ENCODE data around the gene C12orf76. TPM values are rescaled to one million over a fixed set of nuclear protein-coding genes. Genes with fewer than 3 reads are reported as not detected.
A peak's percentile ranks its signal among the peaks of the same experiment; 100 is the strongest.

The C12orf76 gene
- polyA plus RNA-seq, 2 of the 4 experiments (the other 2 are of a cell fraction), result 13.3 to 22.6 TPM

DNA sequence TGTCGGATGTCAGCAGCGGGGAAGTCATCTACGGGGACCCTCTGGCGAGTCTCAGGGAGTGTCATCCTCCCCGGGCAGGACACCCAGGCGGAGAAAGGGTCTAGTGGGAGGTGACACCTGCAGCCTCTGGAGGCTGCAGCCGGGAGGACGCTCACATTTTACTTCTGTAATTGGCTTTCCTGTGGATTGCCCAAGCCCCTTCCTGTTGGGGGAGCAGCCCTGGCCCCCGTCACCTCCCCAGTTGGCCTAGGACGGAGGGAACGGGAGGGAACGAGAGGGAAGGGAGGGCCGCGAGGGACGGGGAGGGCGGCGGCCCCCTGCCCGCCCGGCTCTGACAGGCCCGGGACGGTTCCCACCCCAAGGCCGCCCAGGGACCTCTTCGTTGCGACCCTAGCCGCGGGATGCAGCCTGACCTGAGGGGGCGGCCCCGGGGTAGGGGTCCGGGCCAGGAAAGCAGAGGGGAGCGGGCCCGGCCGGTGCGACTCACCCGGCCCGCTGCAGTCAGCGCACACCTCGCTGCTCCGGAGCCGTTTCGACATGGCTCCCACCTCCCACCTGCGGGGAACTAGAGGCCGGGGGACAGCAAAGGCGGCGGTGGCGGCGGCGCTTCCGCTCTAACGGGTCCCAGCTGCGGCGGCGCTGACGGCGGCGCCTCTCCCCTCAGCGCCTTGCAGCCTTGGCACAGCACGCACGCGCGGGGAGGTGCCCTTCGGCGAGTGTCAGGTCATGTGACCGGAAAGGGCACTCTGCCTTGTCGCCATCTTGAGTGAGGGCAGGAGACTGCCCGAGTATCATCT, 52.4 kb downstream of the C12orf76 start, which contains the start of gene GIT2 (continued):
- TF ChIP-seq, protein P1, sequence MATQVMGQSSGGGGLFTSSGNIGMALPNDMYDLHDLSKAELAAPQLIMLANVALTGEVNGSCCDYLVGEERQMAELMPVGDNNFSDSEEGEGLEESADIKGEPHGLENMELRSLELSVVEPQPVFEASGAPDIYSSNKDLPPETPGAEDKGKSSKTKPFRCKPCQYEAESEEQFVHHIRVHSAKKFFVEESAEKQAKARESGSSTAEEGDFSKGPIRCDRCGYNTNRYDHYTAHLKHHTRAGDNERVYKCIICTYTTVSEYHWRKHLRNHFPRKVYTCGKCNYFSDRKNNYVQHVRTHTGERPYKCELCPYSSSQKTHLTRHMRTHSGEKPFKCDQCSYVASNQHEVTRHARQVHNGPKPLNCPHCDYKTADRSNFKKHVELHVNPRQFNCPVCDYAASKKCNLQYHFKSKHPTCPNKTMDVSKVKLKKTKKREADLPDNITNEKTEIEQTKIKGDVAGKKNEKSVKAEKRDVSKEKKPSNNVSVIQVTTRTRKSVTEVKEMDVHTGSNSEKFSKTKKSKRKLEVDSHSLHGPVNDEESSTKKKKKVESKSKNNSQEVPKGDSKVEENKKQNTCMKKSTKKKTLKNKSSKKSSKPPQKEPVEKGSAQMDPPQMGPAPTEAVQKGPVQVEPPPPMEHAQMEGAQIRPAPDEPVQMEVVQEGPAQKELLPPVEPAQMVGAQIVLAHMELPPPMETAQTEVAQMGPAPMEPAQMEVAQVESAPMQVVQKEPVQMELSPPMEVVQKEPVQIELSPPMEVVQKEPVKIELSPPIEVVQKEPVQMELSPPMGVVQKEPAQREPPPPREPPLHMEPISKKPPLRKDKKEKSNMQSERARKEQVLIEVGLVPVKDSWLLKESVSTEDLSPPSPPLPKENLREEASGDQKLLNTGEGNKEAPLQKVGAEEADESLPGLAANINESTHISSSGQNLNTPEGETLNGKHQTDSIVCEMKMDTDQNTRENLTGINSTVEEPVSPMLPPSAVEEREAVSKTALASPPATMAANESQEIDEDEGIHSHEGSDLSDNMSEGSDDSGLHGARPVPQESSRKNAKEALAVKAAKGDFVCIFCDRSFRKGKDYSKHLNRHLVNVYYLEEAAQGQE (IDR thresholded peaks at IDR 0.05), result no peak
- no peak for TF ChIP-seq FOXS1 (CRISPR knock-in tag; IDR thresholded peaks at IDR 0.05)
- no peak for TF ChIP-seq RCOR1 (IDR thresholded peaks at IDR 0.05; ENCODE audit: low read depth, low read length)

DNA sequence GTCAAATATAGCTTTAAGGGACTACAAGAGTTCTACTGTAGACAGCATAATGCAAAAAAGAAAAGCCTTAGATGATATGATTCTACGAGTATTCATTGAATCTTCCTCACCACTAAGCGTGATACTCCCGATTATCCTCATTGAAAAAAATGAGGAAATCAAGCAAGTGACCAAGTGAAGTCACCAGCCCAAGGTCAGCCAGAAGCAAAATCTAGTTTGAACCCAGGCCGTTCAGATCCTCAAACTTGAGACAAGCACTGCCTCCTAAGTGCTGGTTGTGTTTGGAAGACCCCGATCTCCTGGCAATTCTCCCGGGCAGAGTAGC, 53.0 kb downstream of the C12orf76 start:
- peak overlapping the region; percentile 90 to 96 for H3K27ac ChIP-seq
- TF ChIP-seq CBX8 (IDR thresholded peaks at IDR 0.05) (no peak), POLR2A (IDR thresholded peaks at IDR 0.05; ENCODE audit: low read length) (no peak), NR3C1 (IDR thresholded peaks at IDR 0.05) (no peak), EP300 (IDR thresholded peaks at IDR 0.05) (no peak), HEYL (CRISPR knock-in tag; IDR thresholded peaks at IDR 0.05) (no peak), SMC3 (IDR thresholded peaks at IDR 0.05) (no peak), NPAS2 (CRISPR knock-in tag; IDR thresholded peaks at IDR 0.05; ENCODE audit: borderline replicate concordance) (no peak), CBX2 (IDR thresholded peaks at IDR 0.05; ENCODE audit: borderline replicate concordance, low read depth) (no peak), ZFP36 (IDR thresholded peaks at IDR 0.05; ENCODE audit: borderline replicate concordance, partially characterized antibody) (no peak), ZNF302 (CRISPR knock-in tag; IDR thresholded peaks at IDR 0.05) (no peak), SREBF2 (IDR thresholded peaks at IDR 0.05) (no peak), CEBPB (IDR thresholded peaks at IDR 0.05) (no peak), CHD2 (IDR thresholded peaks at IDR 0.05; ENCODE audit: low read length, partially characterized antibody) (no peak), EHF (CRISPR knock-in tag; IDR thresholded peaks at IDR 0.05) (no peak)
- TF ChIP-seq, protein P2, sequence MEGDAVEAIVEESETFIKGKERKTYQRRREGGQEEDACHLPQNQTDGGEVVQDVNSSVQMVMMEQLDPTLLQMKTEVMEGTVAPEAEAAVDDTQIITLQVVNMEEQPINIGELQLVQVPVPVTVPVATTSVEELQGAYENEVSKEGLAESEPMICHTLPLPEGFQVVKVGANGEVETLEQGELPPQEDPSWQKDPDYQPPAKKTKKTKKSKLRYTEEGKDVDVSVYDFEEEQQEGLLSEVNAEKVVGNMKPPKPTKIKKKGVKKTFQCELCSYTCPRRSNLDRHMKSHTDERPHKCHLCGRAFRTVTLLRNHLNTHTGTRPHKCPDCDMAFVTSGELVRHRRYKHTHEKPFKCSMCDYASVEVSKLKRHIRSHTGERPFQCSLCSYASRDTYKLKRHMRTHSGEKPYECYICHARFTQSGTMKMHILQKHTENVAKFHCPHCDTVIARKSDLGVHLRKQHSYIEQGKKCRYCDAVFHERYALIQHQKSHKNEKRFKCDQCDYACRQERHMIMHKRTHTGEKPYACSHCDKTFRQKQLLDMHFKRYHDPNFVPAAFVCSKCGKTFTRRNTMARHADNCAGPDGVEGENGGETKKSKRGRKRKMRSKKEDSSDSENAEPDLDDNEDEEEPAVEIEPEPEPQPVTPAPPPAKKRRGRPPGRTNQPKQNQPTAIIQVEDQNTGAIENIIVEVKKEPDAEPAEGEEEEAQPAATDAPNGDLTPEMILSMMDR (IDR thresholded peaks at IDR 0.05), result no peak
- TF ChIP-seq, protein P1 (IDR thresholded peaks at IDR 0.05), result no peak
- TF ChIP-seq, protein P3, sequence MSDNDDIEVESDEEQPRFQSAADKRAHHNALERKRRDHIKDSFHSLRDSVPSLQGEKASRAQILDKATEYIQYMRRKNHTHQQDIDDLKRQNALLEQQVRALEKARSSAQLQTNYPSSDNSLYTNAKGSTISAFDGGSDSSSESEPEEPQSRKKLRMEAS (IDR thresholded peaks at IDR 0.05), result no peak
- TF ChIP-seq, protein P4, sequence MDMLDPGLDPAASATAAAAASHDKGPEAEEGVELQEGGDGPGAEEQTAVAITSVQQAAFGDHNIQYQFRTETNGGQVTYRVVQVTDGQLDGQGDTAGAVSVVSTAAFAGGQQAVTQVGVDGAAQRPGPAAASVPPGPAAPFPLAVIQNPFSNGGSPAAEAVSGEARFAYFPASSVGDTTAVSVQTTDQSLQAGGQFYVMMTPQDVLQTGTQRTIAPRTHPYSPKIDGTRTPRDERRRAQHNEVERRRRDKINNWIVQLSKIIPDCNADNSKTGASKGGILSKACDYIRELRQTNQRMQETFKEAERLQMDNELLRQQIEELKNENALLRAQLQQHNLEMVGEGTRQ (IDR thresholded peaks at IDR 0.05), result no peak
- TF ChIP-seq, protein P5, sequence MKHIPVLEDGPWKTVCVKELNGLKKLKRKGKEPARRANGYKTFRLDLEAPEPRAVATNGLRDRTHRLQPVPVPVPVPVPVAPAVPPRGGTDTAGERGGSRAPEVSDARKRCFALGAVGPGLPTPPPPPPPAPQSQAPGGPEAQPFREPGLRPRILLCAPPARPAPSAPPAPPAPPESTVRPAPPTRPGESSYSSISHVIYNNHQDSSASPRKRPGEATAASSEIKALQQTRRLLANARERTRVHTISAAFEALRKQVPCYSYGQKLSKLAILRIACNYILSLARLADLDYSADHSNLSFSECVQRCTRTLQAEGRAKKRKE (CRISPR knock-in tag; IDR thresholded peaks at IDR 0.05; ENCODE audit: low read depth), result no peak
- TF ChIP-seq, protein P6, sequence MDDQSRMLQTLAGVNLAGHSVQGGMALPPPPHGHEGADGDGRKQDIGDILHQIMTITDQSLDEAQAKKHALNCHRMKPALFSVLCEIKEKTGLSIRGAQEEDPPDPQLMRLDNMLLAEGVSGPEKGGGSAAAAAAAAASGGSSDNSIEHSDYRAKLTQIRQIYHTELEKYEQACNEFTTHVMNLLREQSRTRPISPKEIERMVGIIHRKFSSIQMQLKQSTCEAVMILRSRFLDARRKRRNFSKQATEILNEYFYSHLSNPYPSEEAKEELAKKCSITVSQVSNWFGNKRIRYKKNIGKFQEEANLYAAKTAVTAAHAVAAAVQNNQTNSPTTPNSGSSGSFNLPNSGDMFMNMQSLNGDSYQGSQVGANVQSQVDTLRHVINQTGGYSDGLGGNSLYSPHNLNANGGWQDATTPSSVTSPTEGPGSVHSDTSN (IDR thresholded peaks at IDR 0.05), result no peak
- H3K4me2 ChIP-seq, result peak overlapping the region; percentile 95
- ATAC-seq (no peak), FAIRE-seq (no peak), DNase-seq (ENCODE audit: low read depth in 1 of 2, low spot score in 1 of 2) (no peak)
- H3K9me3 ChIP-seq, result no peaks in the 10 kb centered on the region
- H3K4me3 ChIP-seq, result peak overlapping the region; percentile 85
- ChIA-PET CTCF (interaction anchor here (0.9 kb wide), 1 partner anchor 436 kb away, joined by 3 read pairs; no protein-coding TSS in a partner anchor), POLR2A (no interaction called here)
- WGBS (ENCODE audit: missing lambda C conversion rate), result 15% methylated on average over 6 of the region's 6 CpGs
- H3K4me1 ChIP-seq, result peaks cover 24% of the 10 kb centered on the region
